ENCODE data around the gene GLA. TPM values are rescaled to one million over a fixed set of nuclear protein-coding genes. Genes with fewer than 3 reads are reported as not detected.

GLA gene
- total RNA-seq, 4 donors from 2014 or later, result 13.4 to 16.3 (median 14.6) TPM

- peaks cover 5 to 15% of the 10 kb centered on the region in 2 donors for H3K4me1 ChIP-seq
- DNase-seq (no peak), ATAC-seq (no peak)
- H3K4me3 ChIP-seq, result no peak overlapping the region
- TF ChIP-seq POLR2A (IDR thresholded peaks at IDR 0.05) (no peak), CTCF (IDR thresholded peaks at IDR 0.05 in 4 of 5, conservative IDR thresholded peaks at IDR 0.05 in 1 of 5) (no peak)
- intact Hi-C loops (cut with DNase I; ENCODE audit: low total_unique reads) (loop anchor here (5.0 to 10.0 kb wide), 2 partner anchors 63 to 515 kb away; partner anchors contain the start of gene ZMAT1), in situ Hi-C loops (cut with MboI; ENCODE audit: low sequenced_read_pairs in 4 of 4) (loop anchor here in 2 of 4 donors (10.0 to 25.0 kb wide), 3 partner anchors 368 to 518 kb away; partner anchors contain the start of gene ZMAT1 (in 1 of the 2))
- no peaks in the 10 kb centered on the region for H3K9me3 ChIP-seq
- peak overlapping the region; percentile 90 to 97 (median 93) for H3K27ac ChIP-seq
- H3K27me3 ChIP-seq, result no peaks in the 10 kb centered on the region
- H3K36me3 ChIP-seq, result no peaks in the 10 kb centered on the region
Measured at GRCh38 chrX:101419489-101419888, 11.8 kb upstream of the GLA start.

- Histone ChIP-seq H3K9me3 (no peaks in the 10 kb centered on the region), H3K36me3 (peaks cover 0 to 6% of the 10 kb centered on the region in 2 donors), H3K27me3 (no peaks in the 10 kb centered on the region), H3K4me1 (peaks cover 5 to 16% of the 10 kb centered on the region in 2 donors), H3K4me3 (peak overlapping the region; percentile 68 to 81 (median 71)), H3K27ac (peak overlapping the region; percentile 90 to 97 (median 93))
- DNase-seq, result peak; percentile 13 to 40
- peak in 1 of 2 donors; percentile 43 for TF ChIP-seq POLR2A (IDR thresholded peaks at IDR 0.05)
- TF ChIP-seq CTCF (IDR thresholded peaks at IDR 0.05 in 4 of 5, conservative IDR thresholded peaks at IDR 0.05 in 1 of 5), result no peak
- in situ Hi-C loops (cut with MboI; ENCODE audit: low sequenced_read_pairs in 4 of 4) (loop anchor here in 2 of 4 donors (10.0 to 25.0 kb wide), 3 partner anchors 369 to 519 kb away; partner anchors contain the start of gene ZMAT1 (in 1 of the 2)), intact Hi-C loops (cut with DNase I; ENCODE audit: low total_unique reads) (loop anchor here (5.0 to 10.0 kb wide), 2 partner anchors 64 to 517 kb away; partner anchors contain the start of gene ZMAT1)
- peak; percentile 79 to 81 for ATAC-seq
Measured at GRCh38 chrX:101417981-101418841, 10.5 kb upstream of the GLA start.

- TF ChIP-seq CTCF (IDR thresholded peaks at IDR 0.05 in 4 of 5, conservative IDR thresholded peaks at IDR 0.05 in 1 of 5) (no peak), POLR2A (IDR thresholded peaks at IDR 0.05) (no peak)
- no peaks in the 10 kb centered on the region for H3K9me3 ChIP-seq
- DNase-seq, result no peak
- intact Hi-C loops (cut with DNase I; ENCODE audit: low total_unique reads), result loop anchor here (5.0 to 10.0 kb wide), 2 partner anchors 65 to 518 kb away; partner anchors contain the start of gene ZMAT1
- peak overlapping the region; percentile 90 to 97 (median 93) for H3K27ac ChIP-seq
- peaks cover 5 to 16% of the 10 kb centered on the region in 2 donors for H3K4me1 ChIP-seq
- H3K36me3 ChIP-seq, result peaks cover 0 to 9% of the 10 kb centered on the region in 2 donors
- H3K27me3 ChIP-seq, result no peaks in the 10 kb centered on the region
- in situ Hi-C loops (cut with MboI; ENCODE audit: low sequenced_read_pairs in 4 of 4), result loop anchor here in 2 of 4 donors (10.0 to 25.0 kb wide), 3 partner anchors 370 to 520 kb away; partner anchors contain the start of gene ZMAT1 (in 1 of the 2)
- H3K4me3 ChIP-seq, result peak overlapping the region in 1 of 4 donors; percentile 68
- ATAC-seq, result no peak
Measured at GRCh38 chrX:101417190-101417589, 9.5 kb upstream of the GLA start.

- in situ Hi-C loops (cut with MboI; ENCODE audit: low sequenced_read_pairs in 4 of 4) (loop anchor here in 2 of 4 donors (10.0 to 25.0 kb wide), 3 partner anchors 371 to 521 kb away; partner anchors contain the start of gene ZMAT1 (in 1 of the 2)), intact Hi-C loops (cut with DNase I; ENCODE audit: low total_unique reads) (loop anchor here (5.0 to 10.0 kb wide), 2 partner anchors 66 to 518 kb away; partner anchors contain the start of gene ZMAT1)
- Histone ChIP-seq H3K36me3 (peaks cover 0 to 9% of the 10 kb centered on the region in 2 donors), H3K4me3 (no peak overlapping the region), H3K27me3 (no peaks in the 10 kb centered on the region), H3K9me3 (no peaks in the 10 kb centered on the region), H3K4me1 (peaks cover 5 to 18% of the 10 kb centered on the region in 2 donors), H3K27ac (no peak overlapping the region)
- ATAC-seq, result no peak
- no peak for DNase-seq
- TF ChIP-seq POLR2A (IDR thresholded peaks at IDR 0.05) (no peak), CTCF (IDR thresholded peaks at IDR 0.05 in 4 of 5, conservative IDR thresholded peaks at IDR 0.05 in 1 of 5) (no peak)
Measured at GRCh38 chrX:101416691-101417090, 9.0 kb upstream of the GLA start.

Data from gastrocnemius medialis (tissue), 4 donors.